AG04449 (cell line): ENCODE data around the gene BDH2.
A peak's percentile ranks its signal among the peaks of the same experiment; 100 is the strongest.

ENCODE experiments used
- CTCF ChIA-PET: fragments of 350-600 bp; formaldehyde crosslinking; extraction: SDS; loops from one replicate; lab custom pipeline; 2021; ENCODE audit warnings: antibody characterized with exemption; lab: Yijun Ruan, JAX
- POLR2A ChIA-PET: fragments of 400-600, 350-600 bp; formaldehyde crosslinking; extraction: SDS; loops from one replicate; lab custom pipeline; 2020; ENCODE audit warnings: antibody characterized with exemption, inconsistent platforms; lab: Yijun Ruan, JAX
- DNase-seq: peaks from one replicate; pipeline ENCODE4 v3.0.0-alpha.2; 2010; ENCODE audit warnings: low read depth, low spot score
- H3K4me3 ChIP-seq: 2 replicates; pipeline ENCODE4 v1.5.1; 2011; ENCODE audit warnings: low read depth, mild to moderate bottlenecking, control low read depth, low read length
- TF ChIP-seq, protein P1 (sequence below): IDR thresholded peaks from one replicate; pipeline ENCODE4 v1.5.1; 2011; ENCODE audit warnings: mild to moderate bottlenecking, moderate library complexity, low read length, control low read depth, inconsistent platforms; ENCODE audit not compliant: insufficient read depth; ENCODE audit errors: missing control alignments

BDH2 gene

DNA sequence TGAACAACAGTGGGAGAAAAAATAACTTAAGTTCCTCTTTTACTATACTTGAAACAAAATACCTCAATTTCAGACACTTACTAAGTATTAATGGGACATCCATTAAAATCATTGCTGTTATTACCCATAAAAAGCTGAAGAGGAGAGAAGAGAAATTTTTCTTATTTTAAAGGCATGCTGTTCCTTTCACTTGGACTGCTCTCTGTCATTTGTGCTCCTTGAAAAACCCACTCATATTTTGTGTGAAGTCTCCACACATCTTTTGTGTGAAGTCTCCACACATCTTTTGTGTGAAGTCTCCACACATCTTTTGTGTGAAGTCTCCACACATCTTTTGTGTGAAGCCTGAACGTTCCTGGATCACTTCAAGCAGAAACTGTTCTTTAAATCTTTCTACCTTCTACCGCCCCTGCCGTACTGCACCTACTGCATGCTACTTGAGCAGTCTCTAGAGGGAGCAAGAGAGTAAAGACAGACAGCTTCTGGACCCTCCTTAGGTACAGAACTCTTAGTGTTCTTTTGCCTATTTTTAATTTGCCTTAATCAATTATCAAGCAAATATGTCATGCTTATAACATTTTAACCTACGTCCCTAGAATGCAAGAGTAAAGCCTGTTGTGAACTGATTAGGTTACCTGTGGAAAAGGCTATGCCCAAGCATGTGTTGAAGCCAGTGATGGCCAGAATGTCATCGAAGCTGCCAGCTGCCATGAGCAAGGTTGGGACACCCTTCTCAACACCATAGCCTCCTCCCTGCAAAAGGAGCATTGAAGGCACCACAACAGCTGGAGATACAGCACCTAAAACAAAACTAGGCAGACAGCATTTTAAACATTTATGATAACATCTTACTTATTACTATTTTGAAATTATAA, 53.0 kb downstream of the BDH2 start:
- POLR2A ChIA-PET: no interaction called here
- H3K4me3 ChIP-seq: no peak overlapping the region
- CTCF ChIA-PET: interaction anchor here (0.7 to 3.1 kb wide), 15 partner anchors 9 to 426 kb away, joined by 3 to 15 read pairs (median 5); partner anchors contain the start of gene SLC9B2
- TF ChIP-seq, protein P1, sequence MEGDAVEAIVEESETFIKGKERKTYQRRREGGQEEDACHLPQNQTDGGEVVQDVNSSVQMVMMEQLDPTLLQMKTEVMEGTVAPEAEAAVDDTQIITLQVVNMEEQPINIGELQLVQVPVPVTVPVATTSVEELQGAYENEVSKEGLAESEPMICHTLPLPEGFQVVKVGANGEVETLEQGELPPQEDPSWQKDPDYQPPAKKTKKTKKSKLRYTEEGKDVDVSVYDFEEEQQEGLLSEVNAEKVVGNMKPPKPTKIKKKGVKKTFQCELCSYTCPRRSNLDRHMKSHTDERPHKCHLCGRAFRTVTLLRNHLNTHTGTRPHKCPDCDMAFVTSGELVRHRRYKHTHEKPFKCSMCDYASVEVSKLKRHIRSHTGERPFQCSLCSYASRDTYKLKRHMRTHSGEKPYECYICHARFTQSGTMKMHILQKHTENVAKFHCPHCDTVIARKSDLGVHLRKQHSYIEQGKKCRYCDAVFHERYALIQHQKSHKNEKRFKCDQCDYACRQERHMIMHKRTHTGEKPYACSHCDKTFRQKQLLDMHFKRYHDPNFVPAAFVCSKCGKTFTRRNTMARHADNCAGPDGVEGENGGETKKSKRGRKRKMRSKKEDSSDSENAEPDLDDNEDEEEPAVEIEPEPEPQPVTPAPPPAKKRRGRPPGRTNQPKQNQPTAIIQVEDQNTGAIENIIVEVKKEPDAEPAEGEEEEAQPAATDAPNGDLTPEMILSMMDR: peak; percentile 70
- DNase-seq: no peak

DNA sequence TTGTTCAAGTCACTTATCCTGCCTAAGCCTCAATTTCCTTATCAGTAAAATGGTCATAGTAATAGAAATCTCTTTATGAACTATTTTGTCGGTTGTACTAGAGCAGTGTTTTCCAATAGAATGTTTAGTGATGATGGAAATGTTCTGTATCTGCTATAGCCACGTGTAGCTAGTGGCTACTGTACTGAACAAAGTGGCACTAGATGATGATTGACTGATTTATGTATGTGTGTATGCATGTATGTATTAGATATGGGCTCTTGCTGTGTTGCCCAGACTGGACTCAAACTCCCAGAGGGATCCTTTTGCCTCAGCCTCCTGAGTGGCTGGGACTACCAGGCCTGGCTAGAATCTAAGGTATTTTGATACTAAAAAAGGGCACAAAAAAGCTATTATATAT, 55.5 kb downstream of the BDH2 start:
- CTCF ChIA-PET: interaction anchor here (0.8 to 3.1 kb wide), 7 partner anchors 12 to 48 kb away, joined by 3 to 15 read pairs (median 4); no protein-coding TSS in a partner anchor
- POLR2A ChIA-PET: no interaction called here
- H3K4me3 ChIP-seq: no peak overlapping the region
- DNase-seq: no peak
- TF ChIP-seq, protein P1: no peak

DNA sequence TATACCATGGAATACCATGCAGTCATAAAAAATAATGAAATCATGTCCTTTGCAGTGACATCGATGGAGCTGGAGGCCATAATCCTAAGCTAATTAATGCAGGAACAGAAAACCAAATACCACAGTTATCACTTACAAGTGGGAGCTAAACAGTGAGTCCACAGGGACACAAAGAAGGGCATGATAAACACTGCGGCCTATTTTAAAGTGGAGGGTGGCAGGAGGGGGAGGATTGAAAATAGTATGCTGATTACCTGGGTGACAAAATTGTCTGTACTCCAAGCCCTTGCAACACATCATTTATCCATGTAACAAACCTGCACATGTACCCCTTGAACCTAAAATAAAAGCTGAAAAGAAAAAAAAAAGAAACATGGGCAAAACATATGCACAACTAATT, 63.5 kb downstream of the BDH2 start:
- POLR2A ChIA-PET: no interaction called here
- no peak for DNase-seq
- TF ChIP-seq, protein P1: no peak
- CTCF ChIA-PET: interaction anchor here (1.6 to 2.2 kb wide), 2 partner anchors 10 to 605 kb away, joined by 3 to 12 read pairs; no protein-coding TSS in a partner anchor
- H3K4me3 ChIP-seq: no peak overlapping the region

GRCh38 chr4:103032574-103032973, 67.1 kb downstream of the BDH2 start:
- no peak for DNase-seq
- TF ChIP-seq, protein P1: peak; percentile 46
- ChIA-PET POLR2A (no interaction called here), CTCF (interaction anchor here (0.6 to 1.7 kb wide), 6 partner anchors 10 to 604 kb away, joined by 3 to 5 read pairs (median 4); no protein-coding TSS in a partner anchor)
- no peak overlapping the region for H3K4me3 ChIP-seq

GRCh38 chr4:103030791-103031190, 68.8 kb downstream of the BDH2 start:
- POLR2A ChIA-PET: no interaction called here
- no peak overlapping the region for H3K4me3 ChIP-seq
- DNase-seq: no peak
- CTCF ChIA-PET: no interaction called here
- TF ChIP-seq, protein P1: no peak

DNA sequence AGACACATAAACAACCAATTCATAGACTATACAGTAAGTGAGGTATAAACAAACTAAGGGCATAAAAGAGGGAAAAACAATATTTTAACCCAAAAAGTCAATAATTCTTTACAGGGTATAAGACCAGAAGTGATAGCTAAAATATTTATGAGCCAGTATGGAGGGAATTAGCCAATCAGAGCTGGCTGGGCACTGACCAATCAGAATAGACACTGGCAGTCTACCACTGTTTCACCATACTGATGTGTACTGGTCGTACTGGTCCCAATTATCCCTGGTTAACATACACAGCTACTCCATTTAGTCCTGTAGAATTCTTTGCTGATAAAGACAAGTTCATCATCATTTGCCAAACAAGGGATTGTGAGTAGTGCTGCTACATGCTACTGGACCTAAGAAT, 70.3 kb downstream of the BDH2 start:
- TF ChIP-seq, protein P1: no peak
- DNase-seq: no peak
- POLR2A ChIA-PET: no interaction called here
- no peak overlapping the region for H3K4me3 ChIP-seq
- CTCF ChIA-PET: interaction anchor here (0.8 to 1.6 kb wide), 3 partner anchors 13 to 408 kb away, joined by 3 to 4 read pairs (median 3); no protein-coding TSS in a partner anchor
